IPS-20b (cell line): ENCODE measurements around the gene STAT4.

Experiments
- H3K27ac ChIP-seq: one replicate; pipeline ENCODE4 v1.5.1; 2013; ENCODE audit warnings: low read length
- H3K27me3 ChIP-seq: 2 replicates; pipeline ENCODE4 v1.6.1; 2013; ENCODE audit warnings: mild to moderate bottlenecking, low read length, inconsistent platforms; ENCODE audit not compliant: insufficient read depth
- H3K36me3 ChIP-seq: 2 replicates; pipeline ENCODE4 v1.6.1; 2013; ENCODE audit warnings: low read depth, mild to moderate bottlenecking, inconsistent platforms, low read length, moderate library complexity; ENCODE audit not compliant: insufficient read depth
- H3K4me1 ChIP-seq: 2 replicates; pipeline ENCODE4 v1.6.1; 2013; ENCODE audit warnings: mild to moderate bottlenecking, control low read depth, inconsistent platforms, low read length, moderate library complexity; ENCODE audit not compliant: insufficient read depth
- H3K4me3 ChIP-seq: 2 replicates; pipeline ENCODE4 v1.5.1; 2013; ENCODE audit warnings: mild to moderate bottlenecking, low read length, inconsistent platforms
- H3K9ac ChIP-seq: 2 replicates; pipeline ENCODE4 v1.6.1; 2013; ENCODE audit warnings: low read depth, mild to moderate bottlenecking, inconsistent platforms, low read length, moderate library complexity
- H3K9me3 ChIP-seq: 2 replicates; pipeline ENCODE4 v1.6.1; 2013; ENCODE audit warnings: mild to moderate bottlenecking, low read depth, low read length, inconsistent platforms; ENCODE audit not compliant: insufficient read depth

STAT4 gene

DNA sequence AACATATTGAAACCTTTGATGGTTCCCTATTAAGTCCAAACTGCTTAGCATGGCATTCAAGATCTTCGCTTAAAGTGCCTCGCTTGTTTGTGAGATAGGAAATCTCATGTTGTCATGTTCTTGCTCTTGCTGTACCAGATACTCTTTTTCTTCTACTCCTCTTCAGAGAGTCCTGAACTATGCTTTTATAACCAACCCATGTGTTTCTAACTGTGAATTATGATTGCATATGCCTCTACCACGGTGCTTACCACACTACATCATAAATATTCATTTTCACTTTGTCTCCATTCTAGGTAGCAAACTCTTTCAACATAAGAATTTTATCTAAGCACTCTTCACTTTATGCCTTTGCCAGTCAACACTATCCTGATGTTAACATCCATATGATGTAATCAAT lies 23.6 kb downstream of the STAT4 start:
- no peak overlapping the region for H3K27ac ChIP-seq
- no peaks in the 10 kb centered on the region for H3K4me1 ChIP-seq
- H3K9me3 ChIP-seq = no peaks in the 10 kb centered on the region
- H3K36me3 ChIP-seq = no peaks in the 10 kb centered on the region
- H3K27me3 ChIP-seq = no peaks in the 10 kb centered on the region
- no peak overlapping the region for H3K4me3 ChIP-seq
- H3K9ac ChIP-seq = no peak overlapping the region

DNA sequence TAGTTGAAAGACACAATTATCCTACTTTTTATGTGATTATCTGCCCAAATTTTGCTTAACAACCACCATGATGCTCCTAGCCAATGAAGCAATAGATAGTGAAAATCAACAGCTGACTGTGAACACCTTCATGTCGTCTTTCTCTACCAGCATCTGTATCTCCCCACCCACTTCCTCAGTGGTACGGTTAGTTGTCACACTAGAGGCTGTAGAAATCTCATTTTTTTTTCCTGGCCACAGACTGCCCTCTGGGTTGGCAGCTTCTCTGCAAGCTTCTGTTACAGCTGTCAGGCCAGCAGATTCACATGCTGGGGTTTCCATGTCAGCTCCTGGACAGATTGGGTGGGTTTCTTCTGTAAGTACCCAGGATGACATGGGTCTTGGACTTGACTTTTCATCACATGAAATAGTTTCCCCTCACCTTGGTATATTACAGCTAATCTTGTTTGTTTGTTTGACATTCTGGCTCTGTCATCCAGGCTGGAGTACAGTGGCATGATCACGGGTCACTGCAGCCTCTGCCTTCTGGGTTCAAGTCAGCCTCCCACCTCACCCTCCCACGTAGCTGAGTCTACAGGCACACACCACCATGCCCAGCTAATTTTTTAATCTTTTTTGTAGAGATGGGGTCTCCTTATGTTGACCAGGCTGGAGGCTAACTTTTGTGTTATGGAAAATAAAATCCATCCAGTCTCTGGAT lies 24.3 kb downstream of the STAT4 start:
- no peaks in the 10 kb centered on the region for H3K27me3 ChIP-seq
- H3K4me1 ChIP-seq = no peaks in the 10 kb centered on the region
- no peak overlapping the region for H3K27ac ChIP-seq
- no peaks in the 10 kb centered on the region for H3K9me3 ChIP-seq
- no peaks in the 10 kb centered on the region for H3K36me3 ChIP-seq
- H3K4me3 ChIP-seq = no peak overlapping the region
- H3K9ac ChIP-seq = no peak overlapping the region

GRCh38 chr2:191125646-191126045 lies 25.1 kb downstream of the STAT4 start:
- no peaks in the 10 kb centered on the region for H3K27me3 ChIP-seq
- no peaks in the 10 kb centered on the region for H3K4me1 ChIP-seq
- no peak overlapping the region for H3K4me3 ChIP-seq
- no peaks in the 10 kb centered on the region for H3K9me3 ChIP-seq
- H3K27ac ChIP-seq = no peak overlapping the region
- no peak overlapping the region for H3K9ac ChIP-seq
- H3K36me3 ChIP-seq = no peaks in the 10 kb centered on the region

- Histone ChIP-seq H3K27ac (no peak overlapping the region), H3K9ac (no peak overlapping the region), H3K27me3 (no peaks in the 10 kb centered on the region), H3K4me1 (no peaks in the 10 kb centered on the region), H3K9me3 (no peaks in the 10 kb centered on the region), H3K36me3 (no peaks in the 10 kb centered on the region), H3K4me3 (no peak overlapping the region)
Observed at GRCh38 chr2:191122638-191123294, 28.0 kb downstream of the STAT4 start.

DNA sequence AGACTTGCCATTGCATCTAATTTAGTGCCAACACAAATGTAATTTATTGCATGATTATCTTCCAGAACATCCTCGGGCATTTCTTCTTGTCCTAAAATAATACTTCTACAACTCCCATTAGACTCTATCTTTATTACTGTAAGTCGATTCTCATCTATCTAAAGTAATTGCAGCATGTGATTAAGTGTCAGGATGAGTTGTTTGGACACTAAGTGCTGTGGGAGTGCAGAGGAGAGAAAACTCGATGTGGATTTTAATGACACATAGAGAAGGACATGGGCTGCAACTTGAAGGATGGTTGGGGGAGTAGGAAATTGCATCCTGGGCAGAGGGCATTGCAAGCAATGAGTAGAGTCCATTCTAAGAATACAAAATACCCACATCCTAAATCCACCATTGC lies 33.5 kb downstream of the STAT4 start:
- Histone ChIP-seq H3K9ac (no peak overlapping the region), H3K36me3 (no peaks in the 10 kb centered on the region), H3K27me3 (no peaks in the 10 kb centered on the region), H3K9me3 (no peaks in the 10 kb centered on the region), H3K4me3 (no peak overlapping the region), H3K27ac (no peak overlapping the region), H3K4me1 (no peaks in the 10 kb centered on the region)

DNA sequence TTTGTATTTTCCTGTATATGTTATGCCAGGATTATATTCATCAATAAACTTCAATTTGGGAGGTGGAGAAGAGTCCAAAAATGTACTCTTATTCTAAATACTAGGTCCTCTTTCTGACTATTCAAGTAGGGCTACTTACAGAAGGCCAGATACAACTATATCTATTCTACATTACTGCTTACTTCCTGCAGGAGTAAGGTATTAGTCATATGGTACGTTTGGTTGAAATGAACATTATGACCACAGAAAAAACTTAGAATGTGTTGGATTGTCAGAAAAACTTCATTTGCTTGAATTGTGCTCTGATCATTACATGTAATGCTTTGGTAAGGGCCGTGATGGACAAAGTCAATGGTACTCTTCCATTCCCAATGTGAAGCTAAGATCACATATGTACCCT lies 35.0 kb downstream of the STAT4 start:
- Histone ChIP-seq H3K27ac (no peak overlapping the region), H3K4me3 (no peak overlapping the region), H3K4me1 (no peaks in the 10 kb centered on the region), H3K27me3 (no peaks in the 10 kb centered on the region), H3K9me3 (no peaks in the 10 kb centered on the region), H3K36me3 (no peaks in the 10 kb centered on the region), H3K9ac (no peak overlapping the region)

- Histone ChIP-seq H3K4me1 (no peaks in the 10 kb centered on the region), H3K27ac (no peak overlapping the region), H3K4me3 (no peak overlapping the region), H3K9ac (no peak overlapping the region), H3K27me3 (no peaks in the 10 kb centered on the region), H3K36me3 (no peaks in the 10 kb centered on the region), H3K9me3 (no peaks in the 10 kb centered on the region)
Observed at GRCh38 chr2:191115391-191115790, 35.4 kb downstream of the STAT4 start.

DNA sequence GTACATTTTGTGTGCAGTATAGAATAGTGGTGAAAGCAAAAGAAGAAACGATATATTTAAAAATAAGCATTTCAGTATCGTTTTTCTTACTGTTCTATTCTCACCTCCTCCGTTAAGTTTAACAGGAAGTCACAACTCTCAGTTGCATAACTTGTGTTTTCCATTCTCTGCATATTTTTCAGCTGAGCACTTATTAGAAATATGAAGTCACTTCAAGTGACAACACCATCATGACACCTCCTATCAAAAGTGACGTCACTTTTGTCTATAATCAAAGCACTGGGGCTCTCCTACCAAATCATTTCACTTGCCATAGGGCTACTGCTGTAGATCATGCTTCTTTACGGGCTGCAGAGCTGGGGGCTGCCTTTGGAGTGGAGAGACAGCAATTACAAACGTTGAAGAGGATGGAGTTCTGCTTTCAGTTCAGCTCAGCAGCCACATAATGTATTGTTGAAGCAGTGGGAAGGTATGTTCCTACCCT lies 36.3 kb downstream of the STAT4 start:
- H3K4me3 ChIP-seq = no peak overlapping the region
- no peak overlapping the region for H3K9ac ChIP-seq
- no peaks in the 10 kb centered on the region for H3K27me3 ChIP-seq
- no peak overlapping the region for H3K27ac ChIP-seq
- H3K9me3 ChIP-seq = no peaks in the 10 kb centered on the region
- no peaks in the 10 kb centered on the region for H3K4me1 ChIP-seq
- no peaks in the 10 kb centered on the region for H3K36me3 ChIP-seq

DNA sequence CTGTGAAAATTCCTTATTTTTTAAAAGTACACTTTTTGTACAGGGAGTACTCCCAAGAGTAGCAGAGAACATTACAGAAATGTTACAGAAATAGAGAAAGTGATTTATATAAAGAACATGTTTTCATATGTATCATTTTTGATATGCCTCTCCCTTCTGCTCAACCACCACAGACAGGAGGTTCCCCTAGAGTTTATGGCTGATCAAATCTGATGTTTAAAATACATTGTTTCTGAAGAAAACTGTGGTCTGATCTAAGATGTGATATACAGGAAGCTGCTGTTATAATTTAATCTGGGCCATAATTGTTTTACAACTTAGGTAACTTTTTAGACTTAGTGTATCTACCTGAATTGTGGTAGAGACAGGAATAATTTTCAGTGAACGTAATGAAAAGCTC lies 37.0 kb downstream of the STAT4 start:
- no peaks in the 10 kb centered on the region for H3K9me3 ChIP-seq
- H3K27me3 ChIP-seq = no peaks in the 10 kb centered on the region
- H3K27ac ChIP-seq = no peak overlapping the region
- H3K4me1 ChIP-seq = no peaks in the 10 kb centered on the region
- H3K9ac ChIP-seq = no peak overlapping the region
- no peak overlapping the region for H3K4me3 ChIP-seq
- H3K36me3 ChIP-seq = no peaks in the 10 kb centered on the region

DNA sequence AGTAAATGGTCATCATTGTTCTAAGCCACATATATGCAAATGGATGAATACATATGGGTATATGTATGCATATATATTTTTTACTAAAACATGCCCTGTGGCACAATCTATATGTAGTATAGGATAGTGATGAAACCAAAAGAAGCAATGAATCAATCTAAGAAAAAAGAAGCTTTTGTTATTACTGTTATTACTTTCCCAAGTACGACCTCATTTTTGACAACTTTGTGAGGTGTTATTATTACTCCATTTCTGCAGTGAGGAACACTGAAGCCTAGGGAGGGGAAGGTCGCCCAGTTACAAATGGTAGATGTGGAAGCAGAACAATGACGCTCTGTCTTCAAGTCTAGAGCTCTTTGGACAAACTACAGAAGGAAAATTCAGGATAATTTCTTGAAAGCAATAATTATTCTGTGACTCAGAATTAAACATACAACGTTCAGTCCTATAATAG lies 38.3 kb downstream of the STAT4 start:
- no peaks in the 10 kb centered on the region for H3K27me3 ChIP-seq

GRCh38 chr2:191109888-191110287 lies 40.9 kb downstream of the STAT4 start:
- no peaks in the 10 kb centered on the region for H3K4me1 ChIP-seq
- no peaks in the 10 kb centered on the region for H3K36me3 ChIP-seq
- no peak overlapping the region for H3K27ac ChIP-seq
- H3K9me3 ChIP-seq = no peaks in the 10 kb centered on the region
- no peak overlapping the region for H3K4me3 ChIP-seq
- no peak overlapping the region for H3K9ac ChIP-seq
- H3K27me3 ChIP-seq = no peaks in the 10 kb centered on the region

More for the DNA sequence above, 38.3 kb downstream of the STAT4 start:
- Histone ChIP-seq H3K4me3 (no peak overlapping the region), H3K27ac (no peak overlapping the region), H3K36me3 (no peaks in the 10 kb centered on the region), H3K4me1 (no peaks in the 10 kb centered on the region), H3K9ac (no peak overlapping the region), H3K9me3 (no peaks in the 10 kb centered on the region)

DNA sequence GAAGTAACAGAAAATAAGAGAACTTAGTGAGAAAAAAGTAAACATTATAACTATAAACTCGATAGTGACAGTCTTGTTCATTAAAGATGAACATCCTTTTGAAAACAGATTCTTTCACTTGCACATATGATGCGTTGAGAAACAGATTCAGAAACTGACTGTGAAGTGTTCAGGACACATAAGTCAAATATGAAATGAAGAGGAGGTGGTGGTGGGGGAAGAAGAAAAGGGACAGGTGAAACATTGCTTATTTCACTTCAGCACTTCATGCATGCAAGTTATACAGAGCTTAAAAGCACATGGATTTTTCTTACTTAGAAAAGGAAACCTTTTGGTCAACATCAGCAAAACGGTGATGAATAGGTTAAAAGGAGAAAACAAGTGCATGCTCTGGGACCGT lies 42.5 kb downstream of the STAT4 start:
- no peaks in the 10 kb centered on the region for H3K27me3 ChIP-seq
- H3K9me3 ChIP-seq = no peaks in the 10 kb centered on the region
- no peak overlapping the region for H3K9ac ChIP-seq
- no peaks in the 10 kb centered on the region for H3K36me3 ChIP-seq
- no peaks in the 10 kb centered on the region for H3K4me1 ChIP-seq
- H3K4me3 ChIP-seq = no peak overlapping the region
- H3K27ac ChIP-seq = no peak overlapping the region
